Anterior cingulate cortex (tissue), 58 donors: ENCODE data around the gene SPIRE1.
"Not testable (repeated sequence)": the region's sequence is repeated elsewhere in the genome, so short reads cannot be mapped to it uniquely, and the experiment has no call there.

Source experiments
- DNase-seq, 58 donors: peaks; one replicate each; lab custom pipeline; 2025; lab: John Stamatoyannopoulos, UW

Gene SPIRE1

GRCh38 chr18:12426924-12427323 is 231.0 kb downstream of the SPIRE1 start:
- DNase-seq, result no peak

DNA sequence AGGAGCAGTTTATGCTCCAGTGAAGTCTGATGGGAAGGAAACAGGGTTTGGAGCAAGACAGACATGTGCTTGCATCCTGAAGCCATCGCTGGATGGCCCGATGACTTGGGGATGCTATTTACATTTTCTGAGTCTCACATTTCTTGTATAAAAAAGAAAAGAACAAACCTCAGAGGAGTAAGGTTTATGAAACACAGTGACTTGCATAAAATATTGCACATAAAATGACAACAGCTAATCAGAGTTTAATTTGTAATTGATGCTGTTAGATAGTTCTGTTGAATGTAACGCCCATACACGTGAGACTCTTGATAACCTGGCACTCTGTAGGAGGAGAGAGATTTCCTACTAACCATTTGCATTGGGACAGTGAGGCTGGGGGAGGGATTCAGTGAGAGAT is 233.7 kb downstream of the SPIRE1 start:
- no peak for DNase-seq

DNA sequence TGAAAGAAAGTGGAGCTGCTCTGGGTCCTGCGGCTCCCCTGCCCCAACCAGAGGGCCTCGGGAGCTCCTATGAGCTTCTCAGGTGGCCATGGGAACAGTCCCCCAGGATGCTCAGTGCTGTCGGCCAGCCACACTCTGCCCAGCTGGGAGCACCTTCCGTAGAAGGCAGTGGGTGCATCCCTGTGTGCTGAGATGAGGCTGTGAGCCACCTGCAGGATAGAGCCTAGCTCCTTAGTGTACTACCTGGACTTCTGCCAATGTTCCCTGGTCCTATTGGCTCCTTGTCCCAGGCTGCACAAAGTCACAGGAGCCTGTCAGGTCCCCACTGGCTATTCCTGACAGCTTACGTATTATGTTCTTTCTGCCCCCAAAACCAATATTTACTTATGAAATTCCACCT is 234.1 kb downstream of the SPIRE1 start:
- DNase-seq, result no peak

DNA sequence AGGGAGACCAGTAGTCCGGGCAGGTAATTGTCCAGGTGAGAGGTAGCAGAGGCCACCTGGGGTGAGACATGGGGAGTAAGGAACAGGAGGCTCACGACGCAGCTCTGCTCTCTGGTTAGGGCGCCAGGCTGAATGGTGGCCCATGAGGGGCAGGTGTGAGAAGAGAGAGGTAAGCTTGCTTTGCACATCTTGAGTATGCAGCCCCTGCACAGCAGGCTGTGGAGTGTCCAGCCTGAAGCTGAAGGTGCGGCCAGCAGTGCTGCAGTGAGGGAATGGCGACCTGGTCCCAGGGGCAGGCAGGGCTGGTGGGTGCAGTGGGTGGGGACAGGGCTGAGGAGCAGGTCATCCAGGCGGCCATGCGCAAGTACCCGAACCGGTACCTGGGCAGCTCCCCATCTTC is 234.5 kb downstream of the SPIRE1 start:
- no peak for DNase-seq

GRCh38 chr18:12422936-12423335 is 235.0 kb downstream of the SPIRE1 start:
- no peak for DNase-seq

DNA sequence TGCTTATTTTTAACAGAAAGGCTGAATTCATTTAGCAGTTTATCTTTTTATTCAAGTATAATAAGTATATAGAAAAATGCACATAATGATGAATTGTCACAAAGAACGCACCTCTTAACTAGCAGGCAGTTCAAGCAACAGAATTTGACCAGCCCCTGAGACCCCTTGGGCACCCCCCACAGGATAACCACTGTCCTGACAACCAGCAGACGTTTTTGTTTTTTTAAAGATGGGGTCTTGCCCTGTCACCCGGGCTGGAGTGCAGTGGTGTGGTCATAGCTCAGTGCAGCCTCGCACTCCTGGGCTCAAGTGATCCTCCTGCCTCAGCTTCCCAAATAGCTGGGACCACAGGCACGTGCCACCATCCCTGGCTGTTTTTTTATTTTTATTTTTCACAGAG is 236.2 kb downstream of the SPIRE1 start:
- DNase-seq, result no peak

- peak in 43 of 58 donors; percentile 8 to 66 (median 37) for DNase-seq
These were observed 237.0 kb downstream of the SPIRE1 start for GRCh38 chr18:12420821-12421421.

- no peak for DNase-seq
These were observed 240.2 kb downstream of the SPIRE1 start for GRCh38 chr18:12417687-12418086.

DNA sequence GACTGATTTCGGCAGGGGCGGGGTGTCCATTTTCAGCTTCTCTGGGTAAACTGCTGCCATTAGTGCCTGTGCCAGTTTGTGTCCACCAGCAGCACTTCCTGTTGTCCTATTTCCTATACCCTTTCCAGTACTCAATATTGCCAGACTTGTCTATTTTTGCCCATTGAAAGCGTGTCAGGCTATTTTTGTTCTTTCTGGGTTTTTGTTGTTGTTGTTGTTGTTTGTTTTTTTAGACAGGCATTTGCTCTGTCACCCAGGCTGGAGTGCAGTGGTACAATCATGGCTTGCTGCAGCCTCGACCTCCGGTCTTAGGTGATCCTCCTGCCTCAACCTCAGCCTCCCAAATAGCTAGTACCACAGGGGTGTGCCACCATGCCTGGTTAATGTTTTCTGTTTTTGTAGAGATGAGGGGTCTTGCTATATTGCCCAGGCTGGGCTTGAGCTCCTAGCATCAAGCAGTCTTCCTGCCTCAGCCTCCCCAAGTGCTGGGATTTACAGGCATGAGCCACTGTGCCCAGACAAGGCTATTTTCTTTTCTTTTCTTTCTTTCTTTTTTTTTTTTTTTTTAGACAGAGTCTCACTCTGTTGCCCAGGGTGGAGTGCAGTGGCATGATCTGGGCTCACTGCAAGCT is 241.7 kb downstream of the SPIRE1 start:
- no peak for DNase-seq

DNA sequence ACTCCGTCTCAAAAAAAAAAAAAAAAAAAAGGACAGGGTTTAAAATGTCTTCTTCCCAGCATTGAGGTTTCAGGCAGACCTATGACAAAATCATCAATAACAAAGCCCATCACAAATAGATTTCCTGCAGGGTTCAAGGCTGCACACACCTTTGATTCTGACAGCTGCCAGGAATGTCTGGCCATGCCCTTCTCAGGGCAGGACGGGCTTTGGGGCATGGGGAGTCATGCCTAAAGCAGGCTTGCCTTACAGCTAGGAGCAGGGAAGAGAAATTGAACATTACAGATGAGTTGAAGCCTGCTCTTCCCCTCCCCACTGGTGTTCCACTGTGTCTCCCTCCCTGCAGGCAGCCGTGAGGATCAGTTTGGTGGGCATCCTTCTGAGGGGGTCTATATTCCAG is 246.5 kb downstream of the SPIRE1 start:
- DNase-seq, result no peak

DNA sequence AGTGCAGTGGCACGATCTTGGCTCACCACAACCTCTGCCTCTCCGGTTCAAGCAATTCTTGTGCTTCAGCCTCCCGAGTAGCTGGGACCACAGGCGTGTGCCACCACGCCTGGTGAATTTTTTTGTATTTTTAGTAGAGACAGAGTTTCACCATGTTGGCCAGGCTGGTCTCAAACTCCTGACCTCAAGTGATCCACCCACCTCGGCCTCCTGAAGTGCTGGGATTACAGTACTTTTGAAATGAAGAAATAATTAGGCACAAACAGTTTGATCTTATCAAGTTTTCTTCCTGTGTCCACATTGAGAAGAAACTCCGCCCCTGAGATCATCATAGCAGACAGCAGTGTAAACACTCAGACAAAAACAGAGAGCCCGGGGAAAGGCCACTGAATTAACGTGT is 247.2 kb downstream of the SPIRE1 start:
- DNase-seq, result not testable (repeated sequence)

DNA sequence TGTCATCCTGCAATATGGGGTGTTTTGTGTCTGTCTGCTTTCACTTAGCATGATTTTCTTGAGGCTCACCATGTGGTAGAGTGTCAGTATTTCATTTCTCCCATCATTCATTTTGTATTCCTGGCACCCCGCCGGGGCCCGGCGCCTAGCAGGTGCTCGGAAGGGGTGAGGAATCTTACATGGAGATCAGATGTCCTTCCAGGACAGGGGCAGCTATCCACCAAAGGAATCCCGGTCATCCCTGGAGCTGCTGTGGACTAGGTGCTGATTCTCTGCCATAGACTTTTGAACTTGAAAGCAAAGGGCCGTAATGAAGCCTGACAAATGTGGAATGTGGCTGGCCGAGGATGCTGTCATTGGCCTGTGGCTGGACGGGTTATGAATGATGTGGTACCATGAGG is 247.8 kb downstream of the SPIRE1 start:
- no peak for DNase-seq

- DNase-seq, result no peak
These were observed 248.4 kb downstream of the SPIRE1 start for GRCh38 chr18:12409469-12409868.

DNA sequence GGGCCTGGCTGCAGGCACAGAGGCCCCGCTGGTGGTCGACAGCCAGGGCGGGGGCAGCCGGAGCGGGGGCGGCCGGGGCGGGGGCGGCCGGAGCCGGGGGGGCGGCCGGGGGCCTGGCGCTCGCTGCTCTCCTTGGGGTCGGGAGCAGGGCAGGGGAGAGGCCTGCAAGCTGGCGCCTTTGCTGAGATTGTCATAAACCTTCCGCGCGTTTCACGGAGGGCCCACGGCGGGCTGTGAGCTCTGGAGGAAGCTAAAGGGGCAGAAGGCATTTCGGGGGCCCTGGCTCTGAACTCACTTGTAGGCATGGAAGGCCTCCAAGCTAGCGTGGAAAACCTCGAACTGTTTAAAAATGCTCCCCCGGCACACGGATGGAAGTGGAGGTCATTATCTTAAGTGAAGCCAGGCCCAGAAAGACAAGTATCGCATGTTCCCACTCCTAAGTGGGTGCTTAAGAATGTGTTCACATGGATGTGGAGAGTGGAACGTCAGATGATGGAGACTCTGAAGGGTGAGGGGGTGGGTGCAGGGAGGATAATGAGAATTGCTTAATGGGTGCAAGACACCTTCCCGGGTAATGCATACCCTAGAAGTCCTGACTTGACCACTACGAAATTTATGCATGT is 249.5 kb downstream of the SPIRE1 start:
- DNase-seq, result peak in 14 of 58 donors; percentile 17 to 66 (median 54)

GRCh38 chr18:12406371-12407111 is 251.4 kb downstream of the SPIRE1 start:
- DNase-seq, result no peak

DNA sequence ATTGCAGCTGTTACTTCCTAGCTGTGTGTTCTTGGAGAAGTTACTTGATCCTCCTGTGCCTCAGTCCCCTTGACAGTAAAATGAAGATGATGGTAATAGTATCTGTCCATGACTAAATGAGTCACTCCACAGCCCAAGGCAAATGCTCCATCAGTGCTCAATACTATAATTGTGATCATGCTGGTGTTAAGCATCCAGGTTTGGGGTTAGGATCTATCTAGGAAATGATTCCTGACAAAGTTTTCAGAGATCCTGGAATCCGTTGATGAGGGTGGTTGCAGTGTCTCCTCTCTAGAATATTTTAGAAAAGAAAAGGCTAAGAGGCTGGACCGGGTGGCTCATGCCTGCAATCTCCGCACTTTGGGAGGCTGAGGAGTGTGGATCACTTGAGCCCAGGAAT is 252.8 kb downstream of the SPIRE1 start:
- DNase-seq, result no peak

DNA sequence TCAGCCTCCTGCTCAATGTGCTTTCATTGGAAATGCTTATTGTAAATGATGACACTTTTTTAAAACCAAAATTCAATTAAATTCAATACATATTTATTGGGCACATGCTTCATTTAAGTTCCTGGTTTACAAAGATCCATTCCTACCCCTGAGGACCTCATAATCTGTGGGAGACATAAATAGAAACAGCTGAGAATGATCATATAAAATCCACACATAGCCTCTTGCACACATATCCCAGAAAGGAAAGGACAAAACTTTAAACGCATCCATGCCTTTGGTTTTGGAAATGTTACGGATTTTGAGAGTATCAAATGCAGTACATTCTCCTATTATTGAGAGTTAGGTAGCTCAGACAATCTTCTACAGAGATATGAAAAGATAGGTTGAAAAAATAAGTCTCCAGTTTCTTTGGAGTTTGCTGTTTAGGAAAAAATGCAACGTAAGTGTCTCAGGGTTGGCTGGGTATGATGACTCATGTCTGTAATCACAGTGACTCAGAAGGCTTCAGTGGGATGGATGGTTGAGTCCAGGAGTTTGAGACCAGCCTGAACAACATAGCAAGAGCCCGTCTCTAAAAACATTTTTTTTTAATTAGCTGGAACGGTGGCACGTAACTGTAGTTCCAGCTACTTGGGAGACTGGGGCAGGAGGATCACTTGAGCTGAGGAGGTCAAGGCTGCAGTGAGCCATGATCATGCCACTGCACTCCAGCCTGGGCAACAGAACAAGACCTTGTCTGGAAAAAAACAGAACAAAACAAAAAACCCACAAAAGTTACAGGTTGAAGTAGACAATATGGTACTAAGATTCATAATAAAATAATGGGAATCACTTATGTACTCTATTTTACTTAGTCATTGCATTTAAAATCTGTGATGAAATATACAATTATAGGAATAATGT is 254.1 kb downstream of the SPIRE1 start:
- no peak for DNase-seq

DNA sequence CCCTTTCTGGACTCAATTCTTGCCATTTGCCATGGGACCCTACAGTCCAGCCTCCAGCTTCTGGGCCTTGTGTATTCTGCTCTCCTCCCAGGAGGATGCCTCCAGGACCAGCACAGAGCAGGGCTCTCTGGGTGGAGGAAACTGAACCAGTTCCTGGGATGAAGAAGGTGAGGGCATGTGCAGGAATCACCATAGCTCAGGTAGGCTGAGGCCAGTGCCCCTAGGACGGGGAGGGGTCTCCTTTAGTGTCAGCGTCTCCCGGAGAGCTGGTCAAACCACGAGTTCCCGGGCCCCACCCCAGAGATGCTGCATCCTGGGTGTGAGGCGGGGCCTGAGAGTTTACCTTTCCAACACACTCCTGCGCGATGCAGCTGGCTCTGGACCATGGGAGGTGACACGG is 256.0 kb downstream of the SPIRE1 start:
- DNase-seq, result no peak

GRCh38 chr18:12399231-12399630 is 258.7 kb downstream of the SPIRE1 start:
- DNase-seq, result no peak

- no peak for DNase-seq
These were observed 259.3 kb downstream of the SPIRE1 start for GRCh38 chr18:12398625-12399024.
